HEK293T (cell line): ENCODE measurements around the gene PEA15.
A peak's percentile ranks its signal among the peaks of the same experiment; 100 is the strongest.

ENCODE experiments used
- CTCF ChIA-PET: fragments of 350-600 bp; formaldehyde crosslinking; extraction: SDS; loops from one replicate; lab custom pipeline; 2021; ENCODE audit warnings: antibody characterized with exemption, inconsistent platforms; lab: Yijun Ruan, JAX
- POLR2A ChIA-PET: fragments of 350-600 bp; formaldehyde crosslinking; extraction: SDS; loops from one replicate; lab custom pipeline; 2020; ENCODE audit warnings: antibody characterized with exemption, inconsistent platforms; lab: Yijun Ruan, JAX
- DNase-seq: peaks from one replicate; pipeline ENCODE4 v3.0.0; 2012; ENCODE audit warnings: mixed read lengths; ENCODE audit errors: extremely low spot score
- ARNT ChIP-seq: fragments of 450-650 bp; IDR thresholded peaks from 2 replicates; pipeline ENCODE4 v1.6.1; 2017; ENCODE audit warnings: mild to moderate bottlenecking
- BHLHE40 ChIP-seq: fragments of 450-650 bp; IDR thresholded peaks from 2 replicates; pipeline ENCODE4 v1.6.1; 2016; ENCODE audit warnings: mild to moderate bottlenecking, moderate library complexity, borderline replicate concordance
- CTBP1 ChIP-seq: fragments of 450-650 bp; IDR thresholded peaks from 2 replicates; pipeline ENCODE4 v1.6.1; 2016; ENCODE audit warnings: borderline replicate concordance
- ELF4 ChIP-seq: fragments of 450-650 bp; IDR thresholded peaks from 2 replicates; pipeline ENCODE4 v1.6.1; 2017; ENCODE audit warnings: antibody characterized with exemption
- FOXA1 ChIP-seq: fragments of 450-650 bp; IDR thresholded peaks from 2 replicates; pipeline ENCODE4 v1.6.1; 2016; ENCODE audit warnings: mild to moderate bottlenecking
- FOXK2 ChIP-seq: fragments of 450-650 bp; IDR thresholded peaks from 2 replicates; pipeline ENCODE4 v1.6.1; 2016; ENCODE audit warnings: mild to moderate bottlenecking
- FOXM1 ChIP-seq: fragments of 450-650 bp; IDR thresholded peaks from 2 replicates; pipeline ENCODE4 v1.6.1; 2017; ENCODE audit warnings: mild to moderate bottlenecking, borderline replicate concordance
- HDGF ChIP-seq: fragments of 450-650 bp; IDR thresholded peaks from 2 replicates; pipeline ENCODE4 v1.6.1; 2017; ENCODE audit warnings: antibody characterized with exemption, borderline replicate concordance
- L3MBTL2 ChIP-seq: fragments of 450-650 bp; conservative IDR thresholded peaks from 2 replicates; pipeline ENCODE4 v1.6.1; 2016; ENCODE audit warnings: mild to moderate bottlenecking
- LEF1 ChIP-seq: fragments of 450-650 bp; IDR thresholded peaks from 2 replicates; pipeline ENCODE4 v1.6.1; 2017; ENCODE audit warnings: mild to moderate bottlenecking, borderline replicate concordance
- NFRKB ChIP-seq: fragments of 450-650 bp; IDR thresholded peaks from 2 replicates; pipeline ENCODE4 v1.6.1; 2016; ENCODE audit warnings: mild to moderate bottlenecking, moderate library complexity
- PKNOX1 ChIP-seq: fragments of 450-650 bp; IDR thresholded peaks from 2 replicates; pipeline ENCODE4 v1.6.1; 2016
- SP1 ChIP-seq: fragments of 450-650 bp; IDR thresholded peaks from 2 replicates; pipeline ENCODE4 v1.6.1; 2017
- SUZ12 ChIP-seq: fragments of 450-650 bp; IDR thresholded peaks from 2 replicates; pipeline ENCODE4 v1.6.1; 2016; ENCODE audit warnings: mild to moderate bottlenecking
- TARDBP ChIP-seq: fragments of 450-650 bp; IDR thresholded peaks from 2 replicates; pipeline ENCODE4 v1.6.1; 2016
- ZNF384 ChIP-seq: fragments of 450-650 bp; IDR thresholded peaks from 2 replicates; pipeline ENCODE4 v1.6.1; 2016

The PEA15 gene

GRCh38 chr1:160161965-160162705, 43.0 kb upstream of the PEA15 start:
- peak; percentile 50 for DNase-seq
- CTCF ChIA-PET, result interaction anchor here (1.0 to 1.6 kb wide), 3 partner anchors 31 to 214 kb away, joined by 3 to 6 read pairs (median 3); no protein-coding TSS in a partner anchor
- TF ChIP-seq FOXK2 (no peak), LEF1 (no peak), TARDBP (no peak), ELF4 (no peak), SP1 (no peak)
- POLR2A ChIA-PET, result no interaction called here

GRCh38 chr1:160162931-160163330, 42.3 kb upstream of the PEA15 start:
- no peak for DNase-seq
- CTCF ChIA-PET, result interaction anchor here (1.0 kb wide), 2 partner anchors 30 to 213 kb away, joined by 3 read pairs; no protein-coding TSS in a partner anchor
- POLR2A ChIA-PET, result no interaction called here
- no peak for TF ChIP-seq FOXA1

- TF ChIP-seq ZNF384 (no peak), SP1 (no peak), NFRKB (no peak), CTBP1 (no peak), LEF1 (no peak), FOXK2 (no peak), ELF4 (no peak), SUZ12 (no peak), HDGF (no peak), FOXM1 (no peak), ARNT (no peak), L3MBTL2 (no peak), PKNOX1 (no peak), FOXA1 (no peak), TARDBP (no peak), BHLHE40 (no peak)
- DNase-seq, result no peak
- ChIA-PET POLR2A (no interaction called here), CTCF (interaction anchor here (0.5 kb wide), 1 partner anchor 182 kb away, joined by 3 read pairs; no protein-coding TSS in a partner anchor)
These were observed 41.6 kb upstream of the PEA15 start for GRCh38 chr1:160163615-160164014.

- TF ChIP-seq LEF1, result no peak
- TF ChIP-seq HDGF, result no peak
- TF ChIP-seq BHLHE40, result no peak
- no peak for TF ChIP-seq FOXM1
- TF ChIP-seq FOXA1, result no peak
- TF ChIP-seq ELF4, result no peak
- no peak for TF ChIP-seq ARNT
- POLR2A ChIA-PET, result no interaction called here
- CTCF ChIA-PET, result no interaction called here
- no peak for DNase-seq
These were observed 41.1 kb upstream of the PEA15 start for GRCh38 chr1:160164121-160164520.

- ChIA-PET CTCF (interaction anchor here (1.3 kb wide), 1 partner anchor 86 kb away, joined by 3 read pairs; no protein-coding TSS in a partner anchor), POLR2A (no interaction called here)
- no peak for TF ChIP-seq ZNF384
- no peak for TF ChIP-seq FOXK2
- no peak for TF ChIP-seq FOXM1
- no peak for TF ChIP-seq SUZ12
- TF ChIP-seq PKNOX1, result no peak
- no peak for TF ChIP-seq BHLHE40
- no peak for TF ChIP-seq HDGF
- TF ChIP-seq NFRKB, result no peak
- no peak for TF ChIP-seq ARNT
- TF ChIP-seq TARDBP, result no peak
- TF ChIP-seq FOXA1, result no peak
- no peak for TF ChIP-seq CTBP1
- no peak for DNase-seq
These were observed 38.9 kb upstream of the PEA15 start for GRCh38 chr1:160166166-160166868.

GRCh38 chr1:160167056-160167455, 38.1 kb upstream of the PEA15 start:
- POLR2A ChIA-PET, result no interaction called here
- DNase-seq, result no peak
- TF ChIP-seq ELF4, result no peak
- TF ChIP-seq SP1, result no peak
- TF ChIP-seq SUZ12, result no peak
- TF ChIP-seq PKNOX1, result no peak
- no peak for TF ChIP-seq L3MBTL2
- TF ChIP-seq FOXK2, result no peak
- TF ChIP-seq LEF1, result no peak
- TF ChIP-seq CTBP1, result no peak
- CTCF ChIA-PET, result interaction anchor here (0.8 to 1.3 kb wide), 2 partner anchors 26 to 85 kb away, joined by 3 to 4 read pairs; no protein-coding TSS in a partner anchor
